ENCODE data around the gene PRSS37.

Gene PRSS37

GRCh38 chr7:141841385-141841784, at the start of gene PRSS37:
PRSS37 (minus strand) TSS chr7:141841485; CDS start chr7:141841049, 436 bp downstream.
- H3K9ac ChIP-seq (ENCODE audit: low read length) = no peak within 1 kb of the TSS
- H3K9me3 ChIP-seq (ENCODE audit: low read length) = no peaks in the 10 kb centered on the region
- H3K4me1 ChIP-seq (ENCODE audit: insufficient read depth, low read length) = no peaks in the 10 kb centered on the region
- H3K36me3 ChIP-seq (ENCODE audit: insufficient read depth, low read length) = no peaks in the 10 kb centered on the region
- no peak within 1 kb of the TSS for H3K4me3 ChIP-seq (ENCODE audit: low read depth in 1 of 2, low read length in 2 of 2)
- H3K27me3 ChIP-seq (ENCODE audit: control insufficient read depth in 1 of 2, insufficient read depth in 2 of 2, low read length in 2 of 2) = no peaks in the 10 kb centered on the region
- no peak within 1 kb of the TSS for H3K27ac ChIP-seq (ENCODE audit: low read depth, low read length)

GRCh38 chr7:141889321-141889720, 48.0 kb upstream of the PRSS37 start:
- Histone ChIP-seq H3K9me3 (ENCODE audit: low read length) (no peaks in the 10 kb centered on the region), H3K9ac (ENCODE audit: low read length) (no peak overlapping the region), H3K4me1 (ENCODE audit: insufficient read depth, low read length) (no peaks in the 10 kb centered on the region), H3K36me3 (ENCODE audit: insufficient read depth, low read length) (no peaks in the 10 kb centered on the region), H3K4me3 (ENCODE audit: low read depth in 1 of 2, low read length in 2 of 2) (no peak overlapping the region), H3K27ac (ENCODE audit: low read depth, low read length) (no peak overlapping the region), H3K27me3 (ENCODE audit: control insufficient read depth in 1 of 2, insufficient read depth in 2 of 2, low read length in 2 of 2) (no peaks in the 10 kb centered on the region)

GRCh38 chr7:141884539-141885225, 43.4 kb upstream of the PRSS37 start:
- no peaks in the 10 kb centered on the region for H3K36me3 ChIP-seq (ENCODE audit: insufficient read depth, low read length)
- no peak overlapping the region for H3K9ac ChIP-seq (ENCODE audit: low read length)
- no peaks in the 10 kb centered on the region for H3K9me3 ChIP-seq (ENCODE audit: low read length)
- no peak overlapping the region for H3K4me3 ChIP-seq (ENCODE audit: low read depth in 1 of 2, low read length in 2 of 2)
- H3K4me1 ChIP-seq (ENCODE audit: insufficient read depth, low read length) = no peaks in the 10 kb centered on the region
- no peak overlapping the region for H3K27ac ChIP-seq (ENCODE audit: low read depth, low read length)
- H3K27me3 ChIP-seq (ENCODE audit: control insufficient read depth in 1 of 2, insufficient read depth in 2 of 2, low read length in 2 of 2) = no peaks in the 10 kb centered on the region

DNA sequence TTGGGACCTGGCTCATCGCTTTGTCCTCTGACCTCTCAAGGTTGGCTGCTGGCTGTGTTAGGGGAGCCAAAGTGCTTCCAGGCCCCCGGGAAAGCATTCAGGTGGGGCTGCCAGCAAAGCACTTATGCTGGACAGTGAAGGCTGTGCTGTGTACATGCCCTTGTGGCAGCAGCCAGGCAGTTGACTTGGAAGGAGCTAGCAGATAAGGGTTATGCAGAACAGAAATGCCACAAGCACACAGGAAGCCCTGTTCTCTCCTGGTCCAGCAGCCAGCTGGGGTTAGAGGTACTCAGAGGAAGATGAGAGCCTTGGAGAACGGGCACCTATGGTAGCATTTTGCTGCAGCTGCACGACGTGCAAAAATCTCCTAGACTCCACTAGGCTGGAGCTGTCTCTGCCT, 39.7 kb upstream of the PRSS37 start:
- no peaks in the 10 kb centered on the region for H3K4me1 ChIP-seq (ENCODE audit: insufficient read depth, low read length)
- no peaks in the 10 kb centered on the region for H3K27me3 ChIP-seq (ENCODE audit: control insufficient read depth in 1 of 2, insufficient read depth in 2 of 2, low read length in 2 of 2)
- no peaks in the 10 kb centered on the region for H3K36me3 ChIP-seq (ENCODE audit: insufficient read depth, low read length)
- no peak overlapping the region for H3K27ac ChIP-seq (ENCODE audit: low read depth, low read length)
- H3K9ac ChIP-seq (ENCODE audit: low read length) = no peak overlapping the region
- no peaks in the 10 kb centered on the region for H3K9me3 ChIP-seq (ENCODE audit: low read length)
- no peak overlapping the region for H3K4me3 ChIP-seq (ENCODE audit: low read depth in 1 of 2, low read length in 2 of 2)

GRCh38 chr7:141877365-141877764, 36.1 kb upstream of the PRSS37 start:
- Histone ChIP-seq H3K36me3 (ENCODE audit: insufficient read depth, low read length) (no peaks in the 10 kb centered on the region), H3K9ac (ENCODE audit: low read length) (no peak overlapping the region), H3K27ac (ENCODE audit: low read depth, low read length) (no peak overlapping the region), H3K27me3 (ENCODE audit: control insufficient read depth in 1 of 2, insufficient read depth in 2 of 2, low read length in 2 of 2) (no peaks in the 10 kb centered on the region), H3K4me1 (ENCODE audit: insufficient read depth, low read length) (no peaks in the 10 kb centered on the region), H3K4me3 (ENCODE audit: low read depth in 1 of 2, low read length in 2 of 2) (no peak overlapping the region), H3K9me3 (ENCODE audit: low read length) (no peaks in the 10 kb centered on the region)

GRCh38 chr7:141876371-141876770, 35.1 kb upstream of the PRSS37 start:
- no peak overlapping the region for H3K27ac ChIP-seq (ENCODE audit: low read depth, low read length)
- H3K27me3 ChIP-seq (ENCODE audit: control insufficient read depth in 1 of 2, insufficient read depth in 2 of 2, low read length in 2 of 2) = no peaks in the 10 kb centered on the region

DNA sequence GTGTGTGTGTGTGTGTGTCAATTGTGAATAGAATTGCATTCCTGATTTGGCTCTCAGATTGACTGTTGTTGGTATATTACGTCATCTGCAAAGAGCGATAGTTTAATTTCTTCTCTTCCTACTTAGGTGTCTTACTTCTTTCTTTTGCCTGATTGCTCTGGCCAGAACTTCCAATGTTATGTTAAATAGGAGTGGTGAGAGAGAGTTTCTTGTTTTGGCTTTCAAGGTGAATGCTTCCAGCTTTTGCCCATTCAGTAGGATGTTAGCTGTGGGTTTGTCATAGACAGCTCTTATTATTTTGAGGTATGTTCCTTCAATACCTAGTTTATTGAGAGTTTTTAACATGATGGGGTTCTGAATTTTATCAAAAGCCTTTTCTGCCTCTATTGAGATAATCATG, 34.2 kb upstream of the PRSS37 start:
- no peaks in the 10 kb centered on the region for H3K36me3 ChIP-seq (ENCODE audit: insufficient read depth, low read length)

More at GRCh38 chr7:141876371-141876770, 35.1 kb upstream of the PRSS37 start:
- H3K9me3 ChIP-seq (ENCODE audit: low read length) = no peaks in the 10 kb centered on the region
- H3K9ac ChIP-seq (ENCODE audit: low read length) = no peak overlapping the region
- H3K4me3 ChIP-seq (ENCODE audit: low read depth in 1 of 2, low read length in 2 of 2) = no peak overlapping the region
- H3K36me3 ChIP-seq (ENCODE audit: insufficient read depth, low read length) = no peaks in the 10 kb centered on the region
- no peaks in the 10 kb centered on the region for H3K4me1 ChIP-seq (ENCODE audit: insufficient read depth, low read length)

DNA sequence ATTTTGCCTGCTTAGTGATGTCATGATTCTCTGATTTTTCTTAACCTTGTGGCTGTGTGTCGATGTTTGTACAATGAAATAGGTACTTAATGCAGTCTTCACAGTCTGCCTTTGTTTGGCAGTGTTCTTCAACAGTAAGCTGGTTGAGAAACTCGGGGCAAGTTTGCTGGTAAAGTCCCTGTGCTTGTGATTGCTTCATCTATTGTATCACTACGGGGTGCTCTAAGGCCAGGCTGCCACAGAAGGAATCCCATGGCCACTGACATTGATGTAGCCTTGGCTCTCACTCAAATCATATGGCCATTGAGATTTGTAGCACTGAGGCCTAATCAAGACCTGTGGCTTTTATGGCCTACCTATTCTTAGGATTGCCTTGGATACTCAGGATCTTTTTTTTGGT, 33.5 kb upstream of the PRSS37 start:
- Histone ChIP-seq H3K27me3 (ENCODE audit: control insufficient read depth in 1 of 2, insufficient read depth in 2 of 2, low read length in 2 of 2) (no peaks in the 10 kb centered on the region), H3K27ac (ENCODE audit: low read depth, low read length) (no peak overlapping the region), H3K4me3 (ENCODE audit: low read depth in 1 of 2, low read length in 2 of 2) (no peak overlapping the region), H3K36me3 (ENCODE audit: insufficient read depth, low read length) (no peaks in the 10 kb centered on the region), H3K9me3 (ENCODE audit: low read length) (no peaks in the 10 kb centered on the region), H3K9ac (ENCODE audit: low read length) (no peak overlapping the region), H3K4me1 (ENCODE audit: insufficient read depth, low read length) (no peaks in the 10 kb centered on the region)

More for the DNA sequence above, 34.2 kb upstream of the PRSS37 start:
- Histone ChIP-seq H3K4me1 (ENCODE audit: insufficient read depth, low read length) (no peaks in the 10 kb centered on the region), H3K9ac (ENCODE audit: low read length) (no peak overlapping the region), H3K27me3 (ENCODE audit: control insufficient read depth in 1 of 2, insufficient read depth in 2 of 2, low read length in 2 of 2) (no peaks in the 10 kb centered on the region), H3K4me3 (ENCODE audit: low read depth in 1 of 2, low read length in 2 of 2) (no peak overlapping the region), H3K27ac (ENCODE audit: low read depth, low read length) (no peak overlapping the region), H3K9me3 (ENCODE audit: low read length) (no peaks in the 10 kb centered on the region)

DNA sequence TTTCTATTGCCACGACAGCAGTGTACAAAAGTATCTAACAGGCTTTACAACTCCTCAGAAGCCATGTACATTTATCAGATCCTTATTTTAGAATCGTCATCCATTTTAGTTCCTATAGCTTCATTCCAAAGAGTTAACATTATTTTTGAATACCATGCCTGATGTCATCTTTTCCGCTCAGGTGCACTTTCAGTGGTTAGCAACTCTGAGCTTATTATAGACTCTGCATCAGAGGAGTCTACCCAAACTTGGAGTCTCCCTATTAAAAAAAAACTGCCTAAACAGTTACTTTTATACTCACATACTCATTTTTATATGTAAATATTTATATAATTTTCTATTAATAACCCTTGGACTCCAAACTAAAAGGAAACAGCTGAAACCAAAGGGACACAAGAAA, 31.6 kb upstream of the PRSS37 start:
- H3K9ac ChIP-seq (ENCODE audit: low read length) = no peak overlapping the region
- no peak overlapping the region for H3K4me3 ChIP-seq (ENCODE audit: low read depth in 1 of 2, low read length in 2 of 2)
- no peaks in the 10 kb centered on the region for H3K4me1 ChIP-seq (ENCODE audit: insufficient read depth, low read length)
- H3K36me3 ChIP-seq (ENCODE audit: insufficient read depth, low read length) = no peaks in the 10 kb centered on the region
- H3K27ac ChIP-seq (ENCODE audit: low read depth, low read length) = no peak overlapping the region
- H3K27me3 ChIP-seq (ENCODE audit: control insufficient read depth in 1 of 2, insufficient read depth in 2 of 2, low read length in 2 of 2) = no peaks in the 10 kb centered on the region
- no peaks in the 10 kb centered on the region for H3K9me3 ChIP-seq (ENCODE audit: low read length)

GRCh38 chr7:141866974-141867373, 25.7 kb upstream of the PRSS37 start:
- Histone ChIP-seq H3K27ac (ENCODE audit: low read depth, low read length) (no peak overlapping the region), H3K9ac (ENCODE audit: low read length) (no peak overlapping the region), H3K36me3 (ENCODE audit: insufficient read depth, low read length) (no peaks in the 10 kb centered on the region), H3K4me1 (ENCODE audit: insufficient read depth, low read length) (no peaks in the 10 kb centered on the region), H3K4me3 (ENCODE audit: low read depth in 1 of 2, low read length in 2 of 2) (no peak overlapping the region), H3K27me3 (ENCODE audit: control insufficient read depth in 1 of 2, insufficient read depth in 2 of 2, low read length in 2 of 2) (no peaks in the 10 kb centered on the region), H3K9me3 (ENCODE audit: low read length) (no peaks in the 10 kb centered on the region)

DNA sequence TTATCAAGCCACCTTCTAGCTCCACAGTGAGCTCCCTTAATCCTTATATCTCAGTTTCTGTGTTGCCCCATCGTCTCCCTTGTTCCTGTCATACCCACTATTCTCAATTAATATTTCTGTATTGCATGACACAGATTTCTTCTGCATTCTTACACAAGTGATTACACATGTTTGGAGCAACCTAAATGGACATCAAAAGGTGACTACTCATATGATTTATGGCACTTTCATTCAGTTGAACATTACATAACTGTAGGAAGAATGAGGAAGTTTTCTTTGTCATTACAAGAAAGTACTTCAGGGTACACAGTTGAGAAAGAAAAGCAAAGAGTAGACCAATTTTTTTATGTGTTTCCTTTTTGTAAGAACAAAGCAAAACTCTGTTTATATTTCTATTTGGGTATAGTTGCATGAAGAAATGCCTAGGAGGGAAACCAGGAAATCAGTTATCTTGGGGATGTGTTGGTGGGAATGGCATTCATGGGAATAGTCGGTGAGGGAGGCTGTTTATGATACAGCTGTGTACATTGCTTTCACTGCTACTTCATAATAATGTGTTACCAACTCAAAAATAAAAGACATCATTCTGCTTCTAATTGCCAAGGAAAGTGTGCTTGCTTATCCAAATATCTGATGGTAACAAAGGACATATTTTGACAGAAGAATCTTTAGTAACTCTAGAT, 23.6 kb upstream of the PRSS37 start:
- Histone ChIP-seq H3K9ac (ENCODE audit: low read length) (no peak overlapping the region), H3K4me3 (ENCODE audit: low read depth in 1 of 2, low read length in 2 of 2) (no peak overlapping the region), H3K9me3 (ENCODE audit: low read length) (no peaks in the 10 kb centered on the region), H3K27me3 (ENCODE audit: control insufficient read depth in 1 of 2, insufficient read depth in 2 of 2, low read length in 2 of 2) (no peaks in the 10 kb centered on the region), H3K4me1 (ENCODE audit: insufficient read depth, low read length) (no peaks in the 10 kb centered on the region), H3K27ac (ENCODE audit: low read depth, low read length) (no peak overlapping the region), H3K36me3 (ENCODE audit: insufficient read depth, low read length) (no peaks in the 10 kb centered on the region)

DNA sequence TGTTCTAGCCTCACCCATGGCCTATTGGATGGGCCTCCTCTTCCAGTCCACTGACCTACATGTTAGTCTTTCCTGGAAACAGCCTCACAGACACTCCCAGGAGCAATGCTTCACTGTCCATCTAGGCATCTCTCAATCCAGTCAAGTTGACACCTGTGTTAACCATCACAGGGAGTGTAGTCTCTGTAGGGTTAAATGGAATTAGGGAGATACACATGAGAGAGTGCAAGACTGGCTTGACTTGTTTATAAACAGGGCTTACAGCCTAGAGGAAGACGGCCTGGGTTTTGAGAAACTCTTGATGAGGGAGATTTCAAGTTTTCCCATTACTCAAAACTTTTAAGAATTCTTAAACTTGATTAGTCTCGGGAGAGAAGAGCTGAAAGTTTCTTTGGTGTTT, 18.9 kb upstream of the PRSS37 start:
- no peak overlapping the region for H3K4me3 ChIP-seq (ENCODE audit: low read depth in 1 of 2, low read length in 2 of 2)
- H3K27me3 ChIP-seq (ENCODE audit: control insufficient read depth in 1 of 2, insufficient read depth in 2 of 2, low read length in 2 of 2) = no peaks in the 10 kb centered on the region
- H3K9ac ChIP-seq (ENCODE audit: low read length) = no peak overlapping the region
- no peaks in the 10 kb centered on the region for H3K9me3 ChIP-seq (ENCODE audit: low read length)
- H3K36me3 ChIP-seq (ENCODE audit: insufficient read depth, low read length) = no peaks in the 10 kb centered on the region
- H3K4me1 ChIP-seq (ENCODE audit: insufficient read depth, low read length) = no peaks in the 10 kb centered on the region
- no peak overlapping the region for H3K27ac ChIP-seq (ENCODE audit: low read depth, low read length)
